HL-60 (cell line): ENCODE data around the gene DIP2C.

Source experiments
- DNase-seq, 2 experiments: peaks; one replicate each; pipeline ENCODE4 v3.0.0-alpha.2; 2010 to 2020; ENCODE audit warnings: low read depth in 1 of 2, low spot score in 1 of 2
- H3K27ac ChIP-seq: fragments of 250-450 bp; sonication (Bioruptor Pico); replicated peaks from 2 replicates; pipeline ENCODE4 v1.5.1; 2020; ENCODE audit warnings: mild to moderate bottlenecking, moderate library complexity
- H3K27me3 ChIP-seq: fragments of 250-450 bp; sonication (Bioruptor Pico); 2 replicates; pipeline ENCODE4 v1.5.1; 2021; ENCODE audit warnings: mild to moderate bottlenecking, moderate library complexity; ENCODE audit not compliant: insufficient read depth, poor library complexity, severe bottlenecking
- H3K4me3 ChIP-seq: replicated peaks from 2 replicates; pipeline ENCODE4 v1.5.1; 2011; ENCODE audit warnings: mild to moderate bottlenecking, control low read depth, low read length; ENCODE audit not compliant: insufficient read depth
- GABPA ChIP-seq: IDR thresholded peaks from 2 replicates; pipeline ENCODE4 v1.6.1; 2012; ENCODE audit warnings: low read depth
- POLR2AphosphoS5 ChIP-seq: IDR thresholded peaks from 2 replicates; pipeline ENCODE4 v1.6.1; 2012; ENCODE audit warnings: low read depth
- REST ChIP-seq: IDR thresholded peaks from 2 replicates; pipeline ENCODE4 v1.6.1; 2012; ENCODE audit warnings: low read depth; ENCODE audit not compliant: insufficient replicate concordance
- SPI1 ChIP-seq: IDR thresholded peaks from 2 replicates; pipeline ENCODE4 v1.6.1; 2012; ENCODE audit warnings: low read depth, mild to moderate bottlenecking, borderline replicate concordance
- TF ChIP-seq, protein P1 (sequence below): IDR thresholded peaks from one replicate; pipeline ENCODE4 v1.5.1; 2011; ENCODE audit warnings: low read length, control low read depth, inconsistent platforms; ENCODE audit not compliant: insufficient read depth

DIP2C gene

DNA sequence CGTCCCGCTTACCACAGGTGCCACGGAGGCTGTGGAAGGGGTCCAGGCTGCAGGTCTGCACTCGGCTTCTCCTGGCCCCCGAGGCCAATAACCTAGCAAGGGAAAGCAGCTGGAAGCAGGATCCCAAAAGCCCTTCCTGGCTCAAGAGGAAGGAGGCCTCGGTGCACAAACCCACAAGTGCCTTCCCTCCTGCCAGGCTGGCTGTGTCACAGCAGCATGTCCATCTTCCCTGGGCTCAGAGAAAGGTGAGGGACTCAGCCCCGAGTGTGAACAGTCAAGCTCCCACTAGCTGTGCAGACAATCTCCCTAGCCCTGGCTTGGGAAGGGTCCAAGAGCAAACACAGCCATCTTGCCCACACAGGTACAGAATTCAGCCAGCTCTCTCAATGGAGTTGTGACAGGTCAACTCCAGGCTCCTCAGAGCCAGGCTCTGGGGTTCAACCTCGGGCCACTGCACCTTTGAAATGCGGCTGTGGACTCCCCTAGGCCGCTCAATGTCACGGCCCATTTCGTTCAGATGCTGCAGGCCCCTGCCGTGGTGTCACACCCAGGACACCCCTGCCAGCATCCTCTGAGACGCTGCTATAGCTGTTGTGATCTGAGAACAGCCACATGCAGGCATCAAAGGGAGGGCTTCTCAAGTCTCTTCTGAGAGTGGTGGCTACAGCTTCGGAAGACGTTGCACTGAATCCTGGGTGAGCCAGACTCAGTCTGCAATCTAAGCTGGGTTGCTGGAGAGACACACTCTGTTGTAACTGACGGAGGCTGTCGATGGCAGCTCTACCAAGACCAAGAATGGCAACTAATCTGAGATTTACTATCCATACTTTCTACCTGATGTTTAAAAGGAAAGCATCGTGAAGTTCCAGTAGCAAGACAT lies 137.9 kb downstream of the DIP2C start:
- H3K27me3 ChIP-seq: no peaks in the 10 kb centered on the region
- TF ChIP-seq SPI1 (no peak), GABPA (no peak), REST (no peak), POLR2AphosphoS5 (no peak)
- TF ChIP-seq, protein P1, sequence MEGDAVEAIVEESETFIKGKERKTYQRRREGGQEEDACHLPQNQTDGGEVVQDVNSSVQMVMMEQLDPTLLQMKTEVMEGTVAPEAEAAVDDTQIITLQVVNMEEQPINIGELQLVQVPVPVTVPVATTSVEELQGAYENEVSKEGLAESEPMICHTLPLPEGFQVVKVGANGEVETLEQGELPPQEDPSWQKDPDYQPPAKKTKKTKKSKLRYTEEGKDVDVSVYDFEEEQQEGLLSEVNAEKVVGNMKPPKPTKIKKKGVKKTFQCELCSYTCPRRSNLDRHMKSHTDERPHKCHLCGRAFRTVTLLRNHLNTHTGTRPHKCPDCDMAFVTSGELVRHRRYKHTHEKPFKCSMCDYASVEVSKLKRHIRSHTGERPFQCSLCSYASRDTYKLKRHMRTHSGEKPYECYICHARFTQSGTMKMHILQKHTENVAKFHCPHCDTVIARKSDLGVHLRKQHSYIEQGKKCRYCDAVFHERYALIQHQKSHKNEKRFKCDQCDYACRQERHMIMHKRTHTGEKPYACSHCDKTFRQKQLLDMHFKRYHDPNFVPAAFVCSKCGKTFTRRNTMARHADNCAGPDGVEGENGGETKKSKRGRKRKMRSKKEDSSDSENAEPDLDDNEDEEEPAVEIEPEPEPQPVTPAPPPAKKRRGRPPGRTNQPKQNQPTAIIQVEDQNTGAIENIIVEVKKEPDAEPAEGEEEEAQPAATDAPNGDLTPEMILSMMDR: no peak
- H3K4me3 ChIP-seq: no peak overlapping the region
- no peak for DNase-seq
- H3K27ac ChIP-seq: no peak overlapping the region

DNA sequence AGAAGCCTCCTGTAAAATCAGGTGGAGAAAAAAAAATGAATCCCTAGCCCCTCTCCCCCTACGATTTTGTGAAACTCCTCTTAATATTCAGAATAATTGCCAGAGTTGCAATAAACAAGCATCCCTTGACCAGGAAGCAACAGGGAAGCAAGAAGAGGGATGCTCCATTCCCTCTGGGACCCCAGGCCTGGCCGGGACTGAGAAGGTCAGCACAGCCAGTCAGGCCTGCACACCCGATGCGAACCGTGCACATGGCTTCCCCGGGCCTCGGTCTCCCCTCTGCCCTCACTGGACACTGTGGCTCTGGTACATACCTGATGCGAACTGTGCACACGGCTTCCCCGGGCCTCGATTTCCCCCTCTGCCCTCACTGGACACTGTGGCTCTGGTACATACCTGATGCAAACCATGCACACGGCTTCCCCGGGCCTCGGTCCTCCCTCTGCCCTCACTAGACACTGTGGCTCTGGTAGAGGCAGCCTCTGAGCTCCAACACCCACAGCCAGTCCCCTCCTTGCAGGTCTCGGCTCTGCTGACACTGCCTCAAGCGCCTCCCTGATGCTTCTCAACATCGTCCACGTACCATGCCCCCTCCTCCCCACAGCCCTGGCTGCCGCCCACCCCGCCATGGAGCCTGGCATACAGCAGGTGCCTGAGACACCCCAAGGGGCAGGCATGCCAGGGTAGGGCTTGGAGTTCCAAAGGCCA lies 138.6 kb downstream of the DIP2C start:
- Histone ChIP-seq H3K27me3 (no peaks in the 10 kb centered on the region), H3K27ac (no peak overlapping the region), H3K4me3 (no peak overlapping the region)
- no peak for DNase-seq
- no peak for TF ChIP-seq GABPA
- no peak for TF ChIP-seq POLR2AphosphoS5
- no peak for TF ChIP-seq SPI1
- TF ChIP-seq, protein P1: no peak
- TF ChIP-seq REST: no peak

DNA sequence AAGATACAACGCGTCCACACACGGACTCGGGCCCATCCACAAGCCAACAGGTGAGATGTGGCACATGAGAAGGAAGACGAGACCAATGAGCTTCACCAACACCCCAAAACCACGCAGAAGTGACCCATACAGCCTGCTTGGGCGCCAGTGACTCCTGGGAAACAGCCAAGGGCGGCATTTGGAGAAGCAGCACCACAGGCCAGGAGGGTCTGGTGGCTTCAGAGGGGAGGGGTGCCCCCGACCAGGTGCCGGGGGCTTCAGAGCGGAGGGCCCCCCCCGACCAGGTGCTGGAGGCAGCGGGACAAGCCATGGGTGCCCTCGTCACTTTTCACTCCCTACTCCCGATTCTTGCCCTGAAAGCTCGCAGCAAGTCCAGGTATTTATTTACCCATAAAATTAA lies 140.1 kb downstream of the DIP2C start:
- no peak for DNase-seq
- no peak for TF ChIP-seq REST
- no peak for TF ChIP-seq POLR2AphosphoS5
- TF ChIP-seq, protein P1: no peak
- TF ChIP-seq GABPA: no peak
- no peak for TF ChIP-seq SPI1
- H3K4me3 ChIP-seq: no peak overlapping the region
- no peak overlapping the region for H3K27ac ChIP-seq
- no peaks in the 10 kb centered on the region for H3K27me3 ChIP-seq
